Activated CD8-positive, alpha-beta memory T cell treated with anti-CD3 and anti-CD28 coated beads, Interleukin-2, amount 10 ng/mL, durations not matched to agents 7 days and 5 days (primary cell): Measurements from ENCODE around the gene IQSEC1. TPM values are rescaled to one million over a fixed set of nuclear protein-coding genes. Genes with fewer than 3 reads are reported as not detected.
A peak's percentile ranks its signal among the peaks of the same experiment; 100 is the strongest.

Source experiments
- ATAC-seq: fragments of 150-1000 bp; cut with Tn5 transposase; one replicate; pipeline ENCODE4 v1.10.0; 2021; ENCODE audit warnings: moderate library complexity
- CTCF ChIA-PET: fragments of 350-600 bp; sonication (Branson Sonifier 250); formaldehyde crosslinking; loops from one replicate; lab custom pipeline; 2021; ENCODE audit warnings: antibody characterized with exemption; lab: Charles Lee
- DNase-seq: peaks from one replicate; pipeline ENCODE4 v3.0.0-alpha.2; 2020
- H3K27ac Mint-ChIP-seq: one replicate; pipeline ENCODE4 v1.8.0; 2021; ENCODE audit warnings: mild to moderate bottlenecking, mixed read lengths
- H3K27me3 Mint-ChIP-seq: one replicate; pipeline ENCODE4 v1.8.0; 2021; ENCODE audit warnings: mixed read lengths
- H3K36me3 Mint-ChIP-seq: one replicate; pipeline ENCODE4 v1.8.0; 2021; ENCODE audit warnings: mild to moderate bottlenecking, mixed read lengths
- H3K4me1 Mint-ChIP-seq: one replicate; pipeline ENCODE4 v1.8.0; 2021; ENCODE audit warnings: mixed read lengths
- H3K4me3 Mint-ChIP-seq: one replicate; pipeline ENCODE4 v1.8.0; 2021; ENCODE audit warnings: mild to moderate bottlenecking, moderate library complexity, mixed read lengths
- H3K9me3 Mint-ChIP-seq: one replicate; pipeline ENCODE4 v1.8.0; 2022; ENCODE audit warnings: low read depth, mixed read lengths
- total RNA-seq, 2 experiments: library from RNA; stranded (reverse); gene quantifications; one replicate each; pipeline ENCODE4 v1.2.3, GENCODE V29; 2021

IQSEC1 gene
- total RNA-seq, 2 experiments from 2014 or later = 37.6 to 71.4 TPM

- Mint-ChIP-seq H3K4me3 (peak overlapping the region; percentile 66), H3K4me1 (peaks cover 75% of the 10 kb centered on the region), H3K27me3 (no peaks in the 10 kb centered on the region), H3K9me3 (no peaks in the 10 kb centered on the region), H3K27ac (peak overlapping the region; percentile 100), H3K36me3 (peaks cover 23% of the 10 kb centered on the region)
- ATAC-seq = peak; percentile 70
- CTCF ChIA-PET = interaction anchor here (1.1 to 12.1 kb wide), 8 partner anchors 9 to 450 kb away, joined by 3 to 120 read pairs (median 4); no protein-coding TSS in a partner anchor
- peak; percentile 96 for DNase-seq
Observed at GRCh38 chr3:13011573-13012220, 61.5 kb downstream of the IQSEC1 start.

- peaks cover 23% of the 10 kb centered on the region for H3K36me3 Mint-ChIP-seq
- H3K27me3 Mint-ChIP-seq = no peaks in the 10 kb centered on the region
- H3K4me3 Mint-ChIP-seq = peak overlapping the region; percentile 66
- ATAC-seq (no peak), DNase-seq (no peak)
- H3K9me3 Mint-ChIP-seq = no peaks in the 10 kb centered on the region
- H3K4me1 Mint-ChIP-seq = peaks cover 74% of the 10 kb centered on the region
- H3K27ac Mint-ChIP-seq = peak overlapping the region; percentile 100
- CTCF ChIA-PET = interaction anchor here (0.7 to 12.1 kb wide), 7 partner anchors 14 to 143 kb away, joined by 3 to 120 read pairs (median 5); no protein-coding TSS in a partner anchor
Observed at GRCh38 chr3:13010780-13011572, 62.3 kb downstream of the IQSEC1 start.

GRCh38 chr3:13009946-13010315 lies 63.3 kb downstream of the IQSEC1 start:
- H3K36me3 Mint-ChIP-seq = peaks cover 23% of the 10 kb centered on the region
- CTCF ChIA-PET = interaction anchor here (1.1 to 12.1 kb wide), 5 partner anchors 13 to 443 kb away, joined by 3 to 120 read pairs (median 6); no protein-coding TSS in a partner anchor
- H3K27ac Mint-ChIP-seq = peak overlapping the region; percentile 100
- peaks cover 85% of the 10 kb centered on the region for H3K4me1 Mint-ChIP-seq
- peak overlapping the region; percentile 64 for H3K4me3 Mint-ChIP-seq
- no peaks in the 10 kb centered on the region for H3K9me3 Mint-ChIP-seq
- no peaks in the 10 kb centered on the region for H3K27me3 Mint-ChIP-seq
- ATAC-seq (no peak), DNase-seq (no peak)

GRCh38 chr3:13009132-13009945 lies 63.9 kb downstream of the IQSEC1 start:
- no peaks in the 10 kb centered on the region for H3K9me3 Mint-ChIP-seq
- CTCF ChIA-PET = interaction anchor here (1.1 to 12.1 kb wide), 5 partner anchors 12 to 443 kb away, joined by 3 to 120 read pairs (median 6); no protein-coding TSS in a partner anchor
- peaks cover 82% of the 10 kb centered on the region for H3K4me1 Mint-ChIP-seq
- peak overlapping the region; percentile 64 for H3K4me3 Mint-ChIP-seq
- H3K36me3 Mint-ChIP-seq = peaks cover 23% of the 10 kb centered on the region
- peak; percentile 84 for DNase-seq
- peak overlapping the region; percentile 100 for H3K27ac Mint-ChIP-seq
- ATAC-seq = peak; percentile 29
- H3K27me3 Mint-ChIP-seq = no peaks in the 10 kb centered on the region

- no peak for ATAC-seq
- H3K9me3 Mint-ChIP-seq = no peaks in the 10 kb centered on the region
- peak overlapping the region; percentile 100 for H3K27ac Mint-ChIP-seq
- no peak for DNase-seq
- CTCF ChIA-PET = interaction anchor here (2.0 to 12.1 kb wide), 2 partner anchors 11 to 444 kb away, joined by 6 to 120 read pairs; no protein-coding TSS in a partner anchor
- no peak overlapping the region for H3K4me3 Mint-ChIP-seq
- H3K27me3 Mint-ChIP-seq = no peaks in the 10 kb centered on the region
- H3K4me1 Mint-ChIP-seq = peaks cover 81% of the 10 kb centered on the region
- H3K36me3 Mint-ChIP-seq = peaks cover 23% of the 10 kb centered on the region
Observed at GRCh38 chr3:13008155-13008995, 64.9 kb downstream of the IQSEC1 start.

DNA sequence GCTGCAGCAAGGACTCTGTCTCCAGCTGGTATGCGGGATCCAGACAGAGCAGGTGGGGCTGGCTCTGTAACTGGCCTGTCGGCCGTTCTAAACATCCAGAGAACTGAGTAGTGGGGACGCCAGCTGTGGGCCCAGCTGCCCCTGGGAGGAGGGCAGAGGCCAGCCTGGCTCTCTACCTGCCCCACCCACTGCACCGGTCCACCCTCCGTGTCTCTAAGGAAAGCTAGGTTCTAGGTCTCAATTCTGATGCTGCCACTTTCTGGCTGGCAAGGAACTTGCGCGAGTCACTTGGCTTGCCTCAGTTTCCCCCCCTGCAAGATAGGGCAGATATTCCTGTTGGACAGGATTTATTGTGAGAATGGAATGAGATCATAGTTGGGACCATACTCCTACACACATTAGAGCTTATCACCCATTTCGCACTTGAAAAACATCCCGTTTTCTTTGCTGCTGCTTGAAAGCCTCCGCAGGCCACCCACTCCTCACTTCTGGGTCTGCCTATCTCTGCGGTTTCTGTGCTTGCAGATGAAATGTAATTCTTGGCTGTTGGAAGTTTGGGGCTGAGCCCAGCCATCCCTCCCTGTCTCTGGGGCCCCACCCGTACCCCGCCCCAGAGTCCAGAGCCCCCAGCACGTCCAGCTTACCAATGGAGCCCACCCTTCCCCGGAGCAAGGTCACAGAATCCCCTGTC lies 65.8 kb downstream of the IQSEC1 start:
- no peaks in the 10 kb centered on the region for H3K27me3 Mint-ChIP-seq
- no peak overlapping the region for H3K4me3 Mint-ChIP-seq
- CTCF ChIA-PET = interaction anchor here (12.1 kb wide), 1 partner anchor 11 kb away, joined by 120 read pairs; no protein-coding TSS in a partner anchor
- H3K36me3 Mint-ChIP-seq = peaks cover 23% of the 10 kb centered on the region
- ATAC-seq (no peak), DNase-seq (no peak)
- H3K9me3 Mint-ChIP-seq = no peaks in the 10 kb centered on the region
- no peak overlapping the region for H3K27ac Mint-ChIP-seq
- peaks cover 82% of the 10 kb centered on the region for H3K4me1 Mint-ChIP-seq

- CTCF ChIA-PET = interaction anchor here (1.7 to 12.1 kb wide), 3 partner anchors 9 to 22 kb away, joined by 6 to 120 read pairs (median 6); no protein-coding TSS in a partner anchor
- Mint-ChIP-seq H3K4me1 (peaks cover 78% of the 10 kb centered on the region), H3K4me3 (no peak overlapping the region), H3K27ac (no peak overlapping the region), H3K9me3 (no peaks in the 10 kb centered on the region), H3K36me3 (peaks cover 26% of the 10 kb centered on the region), H3K27me3 (no peaks in the 10 kb centered on the region)
- ATAC-seq = no peak
- DNase-seq = no peak
Observed at GRCh38 chr3:13006216-13006990, 66.8 kb downstream of the IQSEC1 start.

DNA sequence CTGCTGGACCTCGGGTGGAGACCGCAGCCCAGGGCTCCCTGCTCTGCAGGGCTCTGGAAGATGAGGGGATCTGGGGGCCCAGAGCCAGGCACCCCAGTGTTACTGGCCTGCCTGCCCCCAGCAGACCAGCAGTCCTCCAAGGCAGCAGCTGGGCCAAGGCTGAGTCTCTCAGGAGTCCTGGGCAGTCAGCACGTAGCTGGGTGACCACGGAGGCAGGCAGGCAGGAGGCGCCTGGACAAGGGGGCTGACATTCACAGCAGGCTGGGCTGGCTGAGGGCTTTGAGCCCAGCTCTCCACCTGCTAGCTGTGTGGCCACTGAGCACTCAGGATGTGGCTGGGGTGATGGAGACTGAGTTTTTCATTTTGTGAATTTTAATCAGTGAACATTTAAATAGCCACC lies 67.9 kb downstream of the IQSEC1 start:
- H3K4me1 Mint-ChIP-seq = peaks cover 70% of the 10 kb centered on the region
- DNase-seq = no peak
- H3K4me3 Mint-ChIP-seq = no peak overlapping the region
- H3K36me3 Mint-ChIP-seq = peaks cover 34% of the 10 kb centered on the region
- peak overlapping the region; percentile 71 for H3K27ac Mint-ChIP-seq
- H3K9me3 Mint-ChIP-seq = no peaks in the 10 kb centered on the region
- H3K27me3 Mint-ChIP-seq = no peaks in the 10 kb centered on the region
- ATAC-seq = no peak
- CTCF ChIA-PET = interaction anchor here (1.5 to 12.1 kb wide), 4 partner anchors 8 to 21 kb away, joined by 4 to 120 read pairs (median 6); no protein-coding TSS in a partner anchor

DNA sequence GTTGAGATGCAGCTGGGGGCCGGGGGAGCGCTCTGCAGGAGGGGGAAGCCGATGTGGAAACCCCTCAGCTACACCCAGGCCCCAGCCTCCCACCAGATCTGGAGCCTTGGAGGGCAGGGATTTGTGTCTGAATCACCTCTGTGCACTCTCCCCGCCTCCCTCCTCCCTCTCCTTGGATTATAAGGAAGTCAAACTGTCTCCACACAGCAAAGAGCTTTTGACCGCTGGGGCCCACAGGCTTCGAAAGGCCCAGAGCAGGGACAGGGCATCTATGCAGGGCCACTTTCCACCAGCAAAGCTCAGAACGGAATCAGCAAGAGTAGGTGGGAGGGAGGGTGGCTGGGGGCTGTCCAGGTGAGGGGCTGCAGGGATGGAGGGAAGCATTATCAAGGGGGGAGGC lies 68.9 kb downstream of the IQSEC1 start:
- H3K4me3 Mint-ChIP-seq = no peak overlapping the region
- ATAC-seq (no peak), DNase-seq (no peak)
- H3K9me3 Mint-ChIP-seq = no peaks in the 10 kb centered on the region
- H3K27me3 Mint-ChIP-seq = no peaks in the 10 kb centered on the region
- H3K4me1 Mint-ChIP-seq = peaks cover 68% of the 10 kb centered on the region
- H3K27ac Mint-ChIP-seq = no peak overlapping the region
- CTCF ChIA-PET = interaction anchor here (1.4 to 12.1 kb wide), 4 partner anchors 7 to 92 kb away, joined by 4 to 120 read pairs (median 6); no protein-coding TSS in a partner anchor
- H3K36me3 Mint-ChIP-seq = peaks cover 30% of the 10 kb centered on the region

- H3K27ac Mint-ChIP-seq = no peak overlapping the region
- CTCF ChIA-PET = interaction anchor here (1.0 to 12.1 kb wide), 3 partner anchors 7 to 91 kb away, joined by 3 to 120 read pairs (median 5); no protein-coding TSS in a partner anchor
- DNase-seq = no peak
- no peaks in the 10 kb centered on the region for H3K27me3 Mint-ChIP-seq
- H3K4me1 Mint-ChIP-seq = peaks cover 65% of the 10 kb centered on the region
- no peaks in the 10 kb centered on the region for H3K9me3 Mint-ChIP-seq
- peaks cover 29% of the 10 kb centered on the region for H3K36me3 Mint-ChIP-seq
- ATAC-seq = no peak
- H3K4me3 Mint-ChIP-seq = no peak overlapping the region
Observed at GRCh38 chr3:13003608-13004007, 69.6 kb downstream of the IQSEC1 start.
